GM21737 (cell line): Measurements from ENCODE around the gene PKM.

Experiments used
- ATAC-seq: cut with Tn5 transposase; IDR thresholded peaks from one replicate; pipeline ENCODE4 v1.9.1; 2021; ENCODE audit warnings: mild to moderate bottlenecking, moderate library complexity; ENCODE audit not compliant: unreplicated experiment

The PKM gene

GRCh38 chr15:72236381-72237003, 5.5 kb upstream of the PKM start:
- ATAC-seq = no peak

- no peak for ATAC-seq
These were observed 4.3 kb upstream of the PKM start for GRCh38 chr15:72235298-72235697.

GRCh38 chr15:72233769-72234168, 2.8 kb upstream of the PKM start:
- no peak for ATAC-seq

- ATAC-seq = no peak
These were observed 966 bp upstream of the PKM start for GRCh38 chr15:72231833-72232478.

- no peak for ATAC-seq
These were observed 559 bp downstream of the PKM start for GRCh38 chr15:72230197-72231065.

- ATAC-seq = no peak
These were observed 1.1 kb downstream of the PKM start for GRCh38 chr15:72229947-72230196.

GRCh38 chr15:72229076-72229946, 1.7 kb downstream of the PKM start:
- no peak for ATAC-seq

- no peak for ATAC-seq
These were observed 3.3 kb downstream of the PKM start for GRCh38 chr15:72227720-72228119.

GRCh38 chr15:72227192-72227586, 3.8 kb downstream of the PKM start:
- ATAC-seq = no peak

- ATAC-seq = no peak
These were observed 7.7 kb downstream of the PKM start for GRCh38 chr15:72223278-72223677.

- ATAC-seq = no peak
These were observed 8.6 kb downstream of the PKM start for GRCh38 chr15:72222393-72222792.

GRCh38 chr15:72220687-72221086, 10.3 kb downstream of the PKM start:
- ATAC-seq = no peak

GRCh38 chr15:72217216-72217615, 13.8 kb downstream of the PKM start:
- no peak for ATAC-seq

- ATAC-seq = no peak
These were observed 14.9 kb downstream of the PKM start for GRCh38 chr15:72216079-72216478.

- ATAC-seq = no peak
These were observed 23.4 kb downstream of the PKM start for GRCh38 chr15:72207558-72208085.

GRCh38 chr15:72206677-72207000, 24.4 kb downstream of the PKM start:
- ATAC-seq = no peak

GRCh38 chr15:72205896-72206676, 24.9 kb downstream of the PKM start:
- ATAC-seq = no peak

GRCh38 chr15:72205273-72205672, 25.7 kb downstream of the PKM start:
- ATAC-seq = no peak

- no peak for ATAC-seq
These were observed 27.5 kb downstream of the PKM start for GRCh38 chr15:72203507-72203837.

- ATAC-seq = no peak
These were observed 28.0 kb downstream of the PKM start for GRCh38 chr15:72202801-72203506.
